Measurements from ENCODE around the gene KIFC3. TPM values are rescaled to one million over a fixed set of nuclear protein-coding genes. Genes with fewer than 3 reads are reported as not detected.
"Not testable (repeated sequence)": the region's sequence is repeated elsewhere in the genome, so short reads cannot be mapped to it uniquely, and the experiment has no call there.

The KIFC3 gene
- total RNA-seq, 2 experiments from 2014 or later, result 0.54 to 0.89 TPM

- CTCF ChIA-PET, result no interaction called here
- Mint-ChIP-seq H3K36me3 (ENCODE audit: low read depth) (no peaks in the 10 kb centered on the region), H3K9me3 (no peaks in the 10 kb centered on the region), H3K4me1 (ENCODE audit: low read depth) (peaks cover 9% of the 10 kb centered on the region), H3K27ac (no peak overlapping the region), H3K4me3 (no peak overlapping the region), H3K27me3 (peaks cover 2% of the 10 kb centered on the region)
- DNase-seq (no peak), ATAC-seq (no peak)
- no peak for TF ChIP-seq CTCF (IDR thresholded peaks at IDR 0.05)
- intact Hi-C loops (cut with micrococcal nuclease), result no loop called here
- POLR2A ChIA-PET, result interaction anchor here (1.0 to 1.2 kb wide), 3 partner anchors 8 to 58 kb away, joined by 3 read pairs; no protein-coding TSS in a partner anchor
These were observed 16.2 kb upstream of the KIFC3 start for GRCh38 chr16:57818377-57819064.

- H3K4me3 Mint-ChIP-seq, result no peak overlapping the region
- H3K4me1 Mint-ChIP-seq (ENCODE audit: low read depth), result peaks cover 9% of the 10 kb centered on the region
These were observed 15.4 kb upstream of the KIFC3 start for GRCh38 chr16:57817680-57818079.

GRCh38 chr16:57815987-57816745, 13.9 kb upstream of the KIFC3 start:
- ChIA-PET CTCF (interaction anchor here (1.7 kb wide), 1 partner anchor 46 kb away, joined by 3 read pairs; no protein-coding TSS in a partner anchor), POLR2A (no interaction called here)
- ATAC-seq (peak; percentile 87), DNase-seq (peak; percentile 60)
- Mint-ChIP-seq H3K4me3 (no peak overlapping the region), H3K36me3 (ENCODE audit: low read depth) (no peaks in the 10 kb centered on the region), H3K9me3 (no peaks in the 10 kb centered on the region), H3K27me3 (peaks cover 2% of the 10 kb centered on the region), H3K4me1 (ENCODE audit: low read depth) (peaks cover 9% of the 10 kb centered on the region), H3K27ac (no peak overlapping the region)
- no peak for TF ChIP-seq CTCF (IDR thresholded peaks at IDR 0.05)
- intact Hi-C loops (cut with micrococcal nuclease), result no loop called here

More at GRCh38 chr16:57817680-57818079, 15.4 kb upstream of the KIFC3 start:
- no peak for TF ChIP-seq CTCF (IDR thresholded peaks at IDR 0.05)
- no peak for DNase-seq
- Mint-ChIP-seq H3K36me3 (ENCODE audit: low read depth) (no peaks in the 10 kb centered on the region), H3K27me3 (peaks cover 2% of the 10 kb centered on the region), H3K27ac (no peak overlapping the region), H3K9me3 (no peaks in the 10 kb centered on the region)
- intact Hi-C loops (cut with micrococcal nuclease), result no loop called here
- ATAC-seq, result no peak
- CTCF ChIA-PET, result interaction anchor here (0.7 to 1.7 kb wide), 2 partner anchors 9 to 45 kb away, joined by 3 to 4 read pairs; no protein-coding TSS in a partner anchor
- POLR2A ChIA-PET, result interaction anchor here (0.6 kb wide), 1 partner anchor 14 kb away, joined by 3 read pairs; no protein-coding TSS in a partner anchor

GRCh38 chr16:57814896-57815295, 12.6 kb upstream of the KIFC3 start:
- H3K9me3 Mint-ChIP-seq, result no peaks in the 10 kb centered on the region
- H3K36me3 Mint-ChIP-seq (ENCODE audit: low read depth), result no peaks in the 10 kb centered on the region
- H3K27ac Mint-ChIP-seq, result no peak overlapping the region
- no peak overlapping the region for H3K4me3 Mint-ChIP-seq
- peaks cover 20% of the 10 kb centered on the region for H3K4me1 Mint-ChIP-seq (ENCODE audit: low read depth)
- intact Hi-C loops (cut with micrococcal nuclease), result no loop called here
- DNase-seq (no peak), ATAC-seq (no peak)
- ChIA-PET CTCF (no interaction called here), POLR2A (no interaction called here)
- no peak for TF ChIP-seq CTCF (IDR thresholded peaks at IDR 0.05)
- peaks cover 2% of the 10 kb centered on the region for H3K27me3 Mint-ChIP-seq

- H3K27ac Mint-ChIP-seq, result no peak overlapping the region
- peaks cover 28% of the 10 kb centered on the region for H3K4me1 Mint-ChIP-seq (ENCODE audit: low read depth)
- no peaks in the 10 kb centered on the region for H3K9me3 Mint-ChIP-seq
- DNase-seq, result no peak
- no peaks in the 10 kb centered on the region for H3K36me3 Mint-ChIP-seq (ENCODE audit: low read depth)
- no peak for ATAC-seq
- intact Hi-C loops (cut with micrococcal nuclease), result no loop called here
- POLR2A ChIA-PET, result no interaction called here
- CTCF ChIA-PET, result no interaction called here
- no peak for TF ChIP-seq CTCF (IDR thresholded peaks at IDR 0.05)
- peaks cover 9% of the 10 kb centered on the region for H3K27me3 Mint-ChIP-seq
- no peak overlapping the region for H3K4me3 Mint-ChIP-seq
These were observed 11.2 kb upstream of the KIFC3 start for GRCh38 chr16:57813466-57813865.

GRCh38 chr16:57811340-57811739, 9.0 kb upstream of the KIFC3 start:
- ChIA-PET CTCF (interaction anchor here (0.5 to 1.5 kb wide), 4 partner anchors 10 to 235 kb away, joined by 3 read pairs; no protein-coding TSS in a partner anchor), POLR2A (interaction anchor here (1.0 to 1.4 kb wide), 2 partner anchors 7 to 11 kb away, joined by 3 to 5 read pairs; no protein-coding TSS in a partner anchor)
- H3K27ac Mint-ChIP-seq; H3K36me3 Mint-ChIP-seq (ENCODE audit: low read depth); ATAC-seq; intact Hi-C loops (cut with micrococcal nuclease); H3K4me3 Mint-ChIP-seq; H3K9me3 Mint-ChIP-seq; DNase-seq: not testable (repeated sequence)
- Mint-ChIP-seq H3K27me3 (peaks cover 15% of the 10 kb centered on the region), H3K4me1 (ENCODE audit: low read depth) (peaks cover 29% of the 10 kb centered on the region)

All from activated CD8-positive, alpha-beta T cell treated with anti-CD3 and anti-CD28 coated beads for 36 hours (primary cell).